A204.1 (cell line): ENCODE measurements around the gene NEAT1.
A peak's percentile ranks its signal among the peaks of the same experiment; 100 is the strongest.

Experiments
- FAIRE-seq: peaks from 2 replicates; lab custom pipeline; 2012; peaks lifted over from hg19 to GRCh38; lab: Jason Lieb, UNC

The NEAT1 gene

DNA sequence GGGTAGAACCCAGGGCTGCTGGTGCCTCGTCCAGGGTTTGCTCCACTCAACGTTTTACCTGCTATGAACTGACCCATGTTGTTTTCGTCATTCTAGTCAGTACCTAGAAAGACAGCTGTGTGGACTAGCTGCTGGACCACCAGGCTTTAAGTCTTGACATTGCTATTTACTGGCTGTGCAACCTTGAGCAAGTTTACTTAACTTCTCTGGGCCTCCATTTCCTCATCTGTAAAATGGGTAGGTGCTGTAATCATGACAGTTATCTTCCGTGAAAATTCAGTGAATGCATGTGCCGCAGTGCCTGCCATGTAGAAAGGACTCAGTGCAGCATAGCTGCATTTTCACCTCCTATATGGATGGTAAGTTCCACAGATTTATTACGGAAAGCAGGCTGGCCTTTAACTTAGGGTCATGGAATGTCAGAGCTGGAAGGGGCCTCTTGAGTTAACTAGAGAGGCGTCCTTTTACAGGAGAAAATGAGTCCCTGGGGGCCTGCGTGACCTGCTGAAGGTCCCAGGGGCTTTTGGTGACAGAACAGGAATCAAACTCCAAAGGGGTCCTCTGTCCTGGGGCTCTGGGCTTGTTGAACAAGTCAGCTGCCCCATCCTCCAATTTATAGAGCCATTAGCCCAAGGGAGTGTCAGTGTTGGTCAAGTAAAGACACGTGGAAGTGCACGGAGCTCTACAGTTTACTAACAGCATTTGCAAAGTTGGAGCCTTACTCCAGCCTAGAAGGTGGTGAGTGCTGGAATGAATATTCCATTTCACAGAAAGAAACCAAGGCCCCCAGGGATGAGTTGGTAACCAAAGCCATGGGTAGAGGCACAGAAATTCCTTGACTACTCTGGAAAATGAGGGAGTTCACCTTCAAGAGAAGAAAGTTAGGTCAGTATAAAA, 64.2 kb downstream of the NEAT1 start:
- FAIRE-seq, result no peak

DNA sequence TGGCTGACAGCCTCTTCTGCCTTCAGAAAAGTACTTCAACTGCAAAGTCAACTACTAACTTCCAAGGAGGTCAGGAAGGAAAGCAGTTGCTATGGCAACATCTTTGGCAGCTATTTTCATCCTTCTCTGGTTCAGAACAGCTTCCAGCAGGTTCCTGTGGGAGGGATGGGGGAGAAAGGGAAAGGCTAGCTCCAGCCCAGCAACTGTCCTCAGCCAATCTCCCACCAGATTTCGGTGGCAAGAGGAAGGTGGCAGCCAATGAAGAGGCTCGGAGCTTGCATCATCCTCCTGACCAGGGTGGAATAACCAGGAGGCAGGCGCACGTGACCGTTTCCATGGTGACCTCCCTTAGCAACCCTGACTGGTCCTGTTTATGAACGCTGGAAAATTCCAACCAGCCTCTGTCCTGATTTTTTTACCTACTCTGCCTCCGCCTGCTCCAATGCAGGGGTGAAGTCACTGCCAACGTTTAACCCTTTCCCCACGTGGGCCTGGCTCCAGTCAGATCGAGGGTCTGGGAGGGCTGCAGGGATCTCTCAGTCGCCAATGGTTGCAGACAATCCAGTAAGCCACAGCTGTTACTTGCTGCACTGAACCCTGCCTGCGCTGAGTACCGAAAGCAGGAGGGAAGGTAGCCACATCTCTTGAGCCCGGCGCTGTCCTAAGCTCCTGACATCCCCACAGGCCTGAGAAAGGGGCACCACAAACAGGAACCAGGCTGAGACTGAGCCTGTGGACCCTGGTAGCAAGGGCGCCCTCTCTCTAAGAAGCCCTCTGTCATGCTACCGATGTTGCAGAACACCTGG, 65.1 kb downstream of the NEAT1 start:
- peak; percentile 99 for FAIRE-seq

DNA sequence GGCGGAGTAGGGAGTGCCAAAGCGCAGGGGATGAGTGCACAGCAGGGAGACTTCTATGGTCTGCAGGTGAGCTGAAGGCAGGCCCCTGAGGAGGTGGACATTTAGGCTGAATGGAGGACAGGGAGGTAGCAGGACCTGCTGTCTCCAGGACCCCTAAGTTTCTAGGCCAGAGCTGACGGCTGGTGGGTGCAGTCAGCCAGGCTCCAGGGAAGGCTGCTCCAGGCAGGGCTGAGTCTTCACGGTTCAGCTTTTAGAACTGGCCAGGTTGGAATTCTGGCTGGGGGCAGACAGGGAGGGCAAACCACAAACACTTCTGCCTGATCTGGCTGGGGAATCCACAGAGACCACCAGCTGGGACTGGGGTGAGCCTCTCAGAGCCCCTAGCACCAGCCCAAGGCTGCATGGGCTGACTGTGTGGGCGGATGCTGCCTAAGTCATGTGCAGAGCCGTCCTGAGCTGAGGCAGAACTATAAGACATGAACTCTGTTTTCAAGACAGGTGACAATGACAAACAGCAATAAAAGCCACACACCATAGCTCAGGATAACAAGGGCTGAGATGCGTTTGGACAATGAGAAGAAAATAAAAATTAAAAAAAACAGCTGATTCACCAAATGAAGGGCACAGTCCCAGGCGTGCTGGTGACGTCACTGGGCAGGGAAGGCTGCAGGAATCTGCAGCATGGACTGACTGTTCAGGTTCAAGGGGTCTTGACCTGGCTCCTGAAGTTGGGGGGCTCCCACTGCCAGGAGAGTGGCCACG, 65.9 kb downstream of the NEAT1 start:
- no peak for FAIRE-seq

DNA sequence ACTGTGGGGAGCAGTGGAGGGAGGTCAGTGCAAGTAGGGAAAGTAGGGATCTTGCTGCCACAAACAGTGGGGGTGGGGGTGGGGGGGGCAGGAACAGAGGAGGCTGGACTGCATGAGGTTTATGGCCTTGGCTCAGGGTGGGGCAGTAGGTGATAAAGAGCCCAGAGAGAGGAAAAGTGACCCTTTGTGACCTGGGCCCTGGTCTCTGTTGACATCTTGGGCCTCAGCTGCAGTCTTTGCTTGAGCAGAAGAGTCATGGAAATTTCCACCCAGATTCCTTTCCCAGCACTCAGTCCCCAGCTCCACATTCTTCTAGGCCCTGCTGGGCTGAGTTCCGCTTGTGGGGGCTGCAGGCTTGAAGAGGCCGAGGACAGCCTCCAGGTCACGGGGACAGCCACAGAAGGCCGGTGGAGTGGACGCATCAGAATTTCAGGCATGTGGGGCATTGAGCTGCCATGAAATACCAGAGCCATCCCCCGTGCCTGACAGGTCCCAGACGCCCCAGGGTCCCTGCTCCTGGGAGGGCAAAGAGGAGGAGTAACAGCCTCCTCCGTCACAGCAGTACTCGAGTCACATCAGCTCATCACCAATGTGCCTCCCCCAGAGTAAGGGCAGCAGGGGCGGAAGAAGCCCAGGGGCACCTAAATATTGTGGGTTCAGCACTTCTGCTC, 66.6 kb downstream of the NEAT1 start:
- FAIRE-seq, result peak; percentile 34

DNA sequence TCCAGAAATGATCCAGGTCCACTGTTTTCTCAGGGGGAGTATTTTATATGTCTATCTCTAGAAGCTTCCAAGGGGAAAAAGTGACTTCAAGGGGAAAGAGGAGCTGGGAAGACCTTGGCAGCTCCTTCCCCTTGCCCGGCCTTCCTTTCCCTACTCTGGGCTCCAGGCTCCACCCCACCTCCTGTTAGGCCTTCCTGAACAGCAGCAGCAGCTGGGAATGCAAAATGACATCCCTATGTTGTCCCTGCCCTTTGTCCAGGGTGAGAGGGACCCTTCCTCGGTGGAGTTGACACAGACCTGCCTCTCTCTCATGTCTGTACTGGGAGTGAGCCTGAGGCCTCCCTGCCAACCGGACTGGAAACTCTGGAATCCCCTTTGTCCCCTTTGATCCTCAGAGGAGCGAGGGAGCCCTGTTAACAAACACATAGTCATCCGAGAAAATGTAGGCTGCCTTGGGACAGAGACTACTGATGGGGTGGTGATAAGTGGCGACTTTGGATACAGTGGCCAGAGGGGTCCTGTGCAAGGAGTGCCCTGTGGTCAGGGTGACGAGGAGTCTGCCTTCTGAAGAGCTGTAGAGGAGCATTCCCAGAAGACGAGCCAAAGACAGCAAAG, 67.2 kb downstream of the NEAT1 start:
- no peak for FAIRE-seq

DNA sequence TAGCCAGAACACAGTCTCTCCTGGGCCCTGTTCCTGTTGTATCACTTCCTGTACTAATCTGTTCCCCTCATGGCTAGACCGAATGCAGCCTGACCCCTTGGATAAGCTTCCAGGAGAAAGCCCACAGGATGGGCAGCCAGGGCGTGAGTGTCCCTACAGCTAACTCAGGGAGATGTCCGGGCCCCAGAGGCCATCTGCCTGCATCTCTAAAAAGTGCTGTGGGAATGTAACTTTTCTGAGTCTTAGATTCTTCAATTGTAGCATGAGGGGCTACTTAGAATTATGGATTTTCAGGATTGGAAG, 68.5 kb downstream of the NEAT1 start:
- no peak for FAIRE-seq

DNA sequence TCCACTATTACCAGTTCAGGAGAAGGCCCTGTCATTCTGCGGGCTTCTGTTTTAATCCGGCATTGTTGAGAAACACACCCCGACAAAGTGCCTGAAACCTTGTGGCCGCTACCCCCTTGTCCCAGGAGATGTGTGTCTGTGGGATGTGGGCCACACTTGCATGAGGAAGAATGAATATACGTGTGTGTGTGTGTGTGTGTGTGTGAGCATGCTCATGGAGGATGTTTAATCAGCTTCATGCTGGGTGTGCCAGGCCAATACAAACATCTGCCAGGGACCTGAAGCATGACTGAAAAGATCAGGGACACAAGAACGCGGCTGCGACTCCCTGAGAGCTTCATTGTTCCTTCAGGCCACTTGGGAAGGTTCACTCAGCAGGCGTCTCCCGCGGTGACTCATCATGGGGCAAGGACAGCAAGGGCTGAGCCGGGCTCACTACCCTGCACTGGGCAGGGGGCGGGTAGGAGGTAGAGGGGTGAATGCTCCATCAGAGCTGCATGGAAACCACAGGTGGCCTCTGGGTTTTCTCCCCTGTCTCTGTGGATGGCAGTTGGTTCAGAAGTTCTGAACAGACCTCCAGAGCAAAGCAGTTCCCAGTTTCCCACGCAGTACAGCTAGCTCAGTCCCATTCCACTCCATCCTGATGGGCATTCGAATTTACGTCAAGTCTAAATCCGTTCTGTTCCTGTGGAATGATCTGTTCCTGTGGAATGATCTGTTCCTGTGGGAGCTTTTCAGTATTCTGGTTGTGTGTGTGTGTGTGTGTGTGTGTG, 69.2 kb downstream of the NEAT1 start:
- no peak for FAIRE-seq

DNA sequence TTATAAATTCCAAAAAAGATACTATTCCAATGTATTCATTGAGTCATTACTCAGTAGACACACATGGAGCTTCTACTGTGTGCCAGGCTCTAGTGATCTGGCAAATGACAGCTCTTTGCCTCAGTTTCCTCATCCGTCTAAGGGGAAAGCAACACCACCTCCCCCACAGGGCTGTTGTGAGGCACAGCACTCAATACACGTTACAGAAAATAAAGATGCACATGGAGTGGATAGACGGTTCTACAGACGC, 69.7 kb downstream of the NEAT1 start:
- FAIRE-seq, result no peak

DNA sequence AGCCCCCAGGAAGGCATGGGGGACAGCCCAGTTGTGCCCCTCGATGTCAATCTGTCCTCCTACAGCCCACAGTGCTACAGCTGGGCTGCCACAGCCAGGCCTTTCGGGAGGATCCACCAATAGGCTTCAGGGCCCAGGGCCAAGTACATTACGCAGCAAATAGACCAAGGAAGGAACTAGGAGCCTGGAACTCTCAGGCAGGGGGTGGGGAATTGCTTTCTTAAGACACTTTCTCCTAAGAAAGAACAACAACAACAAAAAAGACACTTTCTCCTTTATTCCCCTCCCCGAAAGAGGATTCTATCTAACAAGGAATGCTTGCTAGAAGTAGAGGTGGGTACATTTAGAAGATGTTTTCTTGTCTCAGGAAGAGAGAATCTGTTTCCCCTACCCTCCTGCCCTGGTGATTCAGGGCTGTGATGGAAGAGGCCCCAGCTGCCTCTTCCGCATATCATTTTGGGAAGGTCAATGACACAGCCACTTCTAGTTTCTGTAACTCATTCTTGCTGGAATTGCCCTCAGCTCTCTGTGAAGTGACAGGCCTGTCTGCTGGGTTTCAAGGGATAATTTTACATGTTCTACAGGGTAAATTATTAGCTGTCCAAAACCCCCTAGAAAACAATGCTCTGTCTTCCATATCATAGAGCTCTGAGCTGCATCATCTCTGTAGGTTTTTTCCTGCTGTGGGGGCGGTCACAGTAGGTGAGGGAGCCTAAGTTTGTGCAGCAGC, 70.2 kb downstream of the NEAT1 start:
- peak; percentile 9 for FAIRE-seq

DNA sequence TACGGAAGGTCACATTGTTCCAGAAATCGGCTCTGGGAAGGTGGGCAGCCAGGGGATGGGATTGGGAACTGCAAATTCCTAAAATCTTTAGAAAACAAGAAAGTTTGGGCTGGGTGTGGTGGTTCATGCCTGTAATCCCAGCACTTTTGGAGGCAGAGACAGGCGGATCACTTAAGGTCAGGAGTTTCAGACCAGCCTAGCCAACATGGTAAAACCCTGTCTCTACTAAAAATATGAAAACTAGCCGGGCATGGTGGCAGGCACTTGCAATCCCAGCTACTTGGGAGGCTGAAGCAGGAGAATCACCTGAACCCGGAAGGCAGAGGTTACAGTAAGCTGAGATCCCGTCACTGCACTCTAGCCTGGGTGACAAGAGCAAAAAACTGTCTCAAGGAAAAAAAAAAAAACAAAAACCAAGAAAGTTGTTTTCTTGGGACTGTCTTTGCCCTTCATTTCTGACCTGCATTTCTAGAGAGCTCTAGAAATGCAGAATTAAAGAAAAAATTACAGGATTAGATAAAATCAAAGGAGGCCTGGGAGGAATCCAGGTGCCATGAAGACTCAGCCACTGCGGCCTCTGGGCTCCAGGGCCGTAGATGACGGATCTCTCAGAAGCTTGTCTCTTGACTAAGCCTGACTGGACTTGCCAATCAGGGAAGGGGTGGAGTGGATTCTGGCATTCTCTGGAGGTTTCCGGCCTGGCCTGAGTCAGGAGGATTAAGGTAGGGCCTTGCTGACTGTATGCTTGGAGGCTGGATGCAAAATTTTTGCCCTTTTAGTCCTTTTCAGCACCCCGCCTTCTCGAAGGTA, 71.0 kb downstream of the NEAT1 start:
- FAIRE-seq, result peak; percentile 65
